Tibial nerve (tissue), 4 donors: ENCODE data around the gene TMEM217.

Source experiments
- EP300 ChIP-seq, 2 donors: sonication (generic); formaldehyde crosslinking; IDR thresholded peaks; one replicate each; pipeline ENCODE4 v1.6.1; 2017; ENCODE audit warnings: antibody characterized with exemption in 2 of 2, mild to moderate bottlenecking in 1 of 2
- TF ChIP-seq, protein P1 (sequence below), 5 experiments: fragments of 200-600 bp in 3 of 5; fragments of 450-650 bp in 2 of 5; sonication (generic) in 3 of 5; IDR thresholded peaks; one replicate each; pipeline ENCODE4 v1.5.1; 2016 to 2019; ENCODE audit warnings: antibody characterized with exemption in 5 of 5, mild to moderate bottlenecking in 3 of 5, moderate library complexity in 2 of 5

DNA sequence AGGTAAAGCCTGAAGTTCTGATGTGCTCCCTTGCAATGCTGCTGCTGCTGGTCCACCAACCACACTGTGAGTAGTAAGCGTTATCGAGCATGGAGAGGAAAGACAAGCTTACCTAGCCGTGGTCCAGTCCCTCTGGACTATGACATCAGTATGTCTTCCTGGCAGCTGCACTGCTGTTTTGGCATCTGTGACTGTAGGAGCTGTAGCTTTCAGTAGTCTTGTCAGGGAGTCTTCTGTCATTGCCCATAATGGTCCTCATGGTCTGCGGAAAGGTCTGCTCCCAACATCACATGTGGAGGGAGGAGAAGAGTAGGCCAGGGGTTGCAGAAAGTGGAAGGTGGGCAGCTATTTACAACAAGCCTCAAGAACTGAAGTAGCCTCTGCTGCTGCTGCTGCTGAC lies 26.8 kb upstream of the TMEM217 start:
- TF ChIP-seq, protein P1, sequence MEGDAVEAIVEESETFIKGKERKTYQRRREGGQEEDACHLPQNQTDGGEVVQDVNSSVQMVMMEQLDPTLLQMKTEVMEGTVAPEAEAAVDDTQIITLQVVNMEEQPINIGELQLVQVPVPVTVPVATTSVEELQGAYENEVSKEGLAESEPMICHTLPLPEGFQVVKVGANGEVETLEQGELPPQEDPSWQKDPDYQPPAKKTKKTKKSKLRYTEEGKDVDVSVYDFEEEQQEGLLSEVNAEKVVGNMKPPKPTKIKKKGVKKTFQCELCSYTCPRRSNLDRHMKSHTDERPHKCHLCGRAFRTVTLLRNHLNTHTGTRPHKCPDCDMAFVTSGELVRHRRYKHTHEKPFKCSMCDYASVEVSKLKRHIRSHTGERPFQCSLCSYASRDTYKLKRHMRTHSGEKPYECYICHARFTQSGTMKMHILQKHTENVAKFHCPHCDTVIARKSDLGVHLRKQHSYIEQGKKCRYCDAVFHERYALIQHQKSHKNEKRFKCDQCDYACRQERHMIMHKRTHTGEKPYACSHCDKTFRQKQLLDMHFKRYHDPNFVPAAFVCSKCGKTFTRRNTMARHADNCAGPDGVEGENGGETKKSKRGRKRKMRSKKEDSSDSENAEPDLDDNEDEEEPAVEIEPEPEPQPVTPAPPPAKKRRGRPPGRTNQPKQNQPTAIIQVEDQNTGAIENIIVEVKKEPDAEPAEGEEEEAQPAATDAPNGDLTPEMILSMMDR (IDR thresholded peaks at IDR 0.05): no peak
- TF ChIP-seq EP300 (IDR thresholded peaks at IDR 0.05): no peak
